Stimulated activated CD8-positive, alpha-beta memory T cell treated with anti-CD3 and anti-CD28 coated beads, Interleukin-7, amount 100 ng/mL, for 4 hours (primary cell): ENCODE data around the gene GPRIN2.
"Not testable (repeated sequence)": the region's sequence is repeated elsewhere in the genome, so short reads cannot be mapped to it uniquely, and the experiment has no call there.

ENCODE experiments used
- DNase-seq, 2 donors: peaks; one replicate each; pipeline ENCODE4 v3.0.0-alpha.2; 2020; ENCODE audit warnings: low read depth in 2 of 2

Gene GPRIN2

DNA sequence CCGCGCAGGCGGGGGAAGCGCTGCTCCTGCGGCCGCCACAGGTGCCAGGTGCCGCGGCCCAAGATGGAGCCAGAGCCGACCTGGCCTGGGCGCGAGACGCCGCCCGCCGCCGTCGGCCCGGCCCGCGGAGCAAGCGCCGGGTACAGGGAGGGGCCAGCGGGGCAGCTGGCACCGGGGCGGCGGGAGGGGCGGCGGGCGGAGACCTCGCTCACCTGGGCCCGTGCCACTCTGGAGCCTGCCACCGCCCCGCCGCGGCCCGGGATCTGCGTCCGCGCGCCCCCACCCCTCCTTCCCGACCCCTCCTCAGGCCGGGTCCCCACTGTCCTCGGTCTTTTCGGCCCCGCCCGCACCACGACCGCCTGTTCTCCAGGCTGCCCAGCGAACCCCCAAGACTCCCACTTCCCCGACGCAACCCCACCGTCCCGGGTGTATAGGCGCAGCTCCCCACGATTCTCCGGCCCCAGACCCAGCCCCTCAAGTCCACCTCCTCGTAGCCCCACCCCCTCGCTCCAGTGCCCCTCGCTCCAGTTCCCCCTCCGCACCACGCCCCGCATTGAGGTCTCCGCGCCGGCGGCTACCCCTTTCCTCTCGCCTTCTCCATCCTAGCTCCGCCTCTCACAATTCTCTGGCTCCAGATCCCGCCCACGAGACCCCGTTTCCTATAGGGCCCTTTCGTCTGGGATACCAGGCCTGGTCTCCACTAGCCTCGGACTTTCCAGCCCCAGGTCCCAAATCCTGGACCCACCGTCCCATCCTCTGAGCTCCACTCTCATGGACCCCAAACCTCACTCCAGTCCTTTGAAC lies at the start of gene GPRIN2:
GPRIN2 (minus strand) TSS at position 144 of the 804 bp plus-strand sequence. CDS start 5,922 bp downstream, outside the sequence.
- DNase-seq: no peak

DNA sequence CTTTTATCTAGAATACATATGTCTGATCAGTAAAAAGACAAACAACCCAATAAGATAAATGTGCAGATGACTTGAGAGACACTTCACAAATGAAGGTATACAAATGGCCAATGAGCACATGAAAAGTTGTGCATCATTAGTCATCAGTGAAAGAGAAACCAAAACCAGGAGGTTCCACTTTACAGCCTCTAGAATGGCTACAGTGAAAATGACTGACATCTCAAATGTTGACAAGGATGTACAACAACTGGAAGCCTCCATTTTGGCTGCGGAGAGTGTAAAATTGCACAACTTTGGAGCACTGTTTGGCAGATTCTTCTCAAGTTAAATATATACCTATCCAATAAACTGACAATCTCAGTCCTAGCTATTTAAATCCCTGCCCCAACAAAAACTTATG lies 44.1 kb upstream of the GPRIN2 start:
- DNase-seq: not testable (repeated sequence)

DNA sequence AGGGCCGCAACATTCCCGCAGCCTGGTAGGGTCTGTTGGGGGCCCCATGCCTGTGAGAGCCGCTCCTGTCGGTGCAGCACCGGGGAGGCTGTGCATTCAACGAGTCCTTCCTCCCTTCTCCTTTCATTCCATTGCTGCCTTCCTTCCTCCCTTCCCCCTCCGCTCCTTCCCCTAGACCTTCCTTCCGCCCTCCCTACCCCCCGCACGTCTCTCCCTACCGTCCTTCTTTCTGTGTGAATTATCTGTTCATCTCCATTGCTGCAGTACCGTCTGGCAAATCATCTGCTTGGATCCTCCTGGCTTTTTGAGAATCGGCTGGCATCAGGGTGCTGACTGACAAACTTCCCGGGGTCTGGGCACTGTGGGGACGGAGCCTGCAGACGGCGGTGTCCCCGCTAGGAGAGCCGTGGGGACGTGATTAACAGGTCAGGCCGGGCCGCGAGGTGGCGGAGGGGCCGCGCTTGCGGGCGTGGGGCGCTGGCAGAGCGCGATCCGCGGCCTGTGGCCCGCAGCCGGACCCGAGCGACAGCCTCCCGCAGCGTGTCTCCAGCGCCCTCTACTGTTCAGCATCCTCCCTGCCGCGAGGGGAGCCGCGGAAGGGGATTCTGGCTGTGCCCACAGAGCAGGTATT lies 41.3 kb upstream of the GPRIN2 start:
- DNase-seq: peak in 1 of 2 donors; percentile 1

DNA sequence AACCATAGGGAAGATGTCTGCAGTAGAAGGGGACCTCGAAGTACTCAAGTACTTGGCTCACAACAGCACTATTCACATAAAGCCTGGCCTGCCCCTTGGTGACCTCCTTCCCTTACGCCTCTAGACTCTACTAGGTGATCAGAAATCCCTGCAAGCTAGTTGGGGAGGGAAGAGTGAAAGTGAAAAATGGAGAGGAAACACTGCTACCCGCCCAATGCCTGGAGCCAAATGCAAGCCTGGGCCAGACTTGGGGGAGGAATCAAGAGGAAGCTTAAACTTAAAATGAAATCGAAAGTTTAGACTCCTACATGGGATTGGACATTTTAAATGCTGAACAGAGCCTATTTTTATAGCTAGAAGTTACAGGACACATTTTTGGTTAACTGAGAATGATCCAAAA lies 40.1 kb upstream of the GPRIN2 start:
- not testable (repeated sequence) for DNase-seq

DNA sequence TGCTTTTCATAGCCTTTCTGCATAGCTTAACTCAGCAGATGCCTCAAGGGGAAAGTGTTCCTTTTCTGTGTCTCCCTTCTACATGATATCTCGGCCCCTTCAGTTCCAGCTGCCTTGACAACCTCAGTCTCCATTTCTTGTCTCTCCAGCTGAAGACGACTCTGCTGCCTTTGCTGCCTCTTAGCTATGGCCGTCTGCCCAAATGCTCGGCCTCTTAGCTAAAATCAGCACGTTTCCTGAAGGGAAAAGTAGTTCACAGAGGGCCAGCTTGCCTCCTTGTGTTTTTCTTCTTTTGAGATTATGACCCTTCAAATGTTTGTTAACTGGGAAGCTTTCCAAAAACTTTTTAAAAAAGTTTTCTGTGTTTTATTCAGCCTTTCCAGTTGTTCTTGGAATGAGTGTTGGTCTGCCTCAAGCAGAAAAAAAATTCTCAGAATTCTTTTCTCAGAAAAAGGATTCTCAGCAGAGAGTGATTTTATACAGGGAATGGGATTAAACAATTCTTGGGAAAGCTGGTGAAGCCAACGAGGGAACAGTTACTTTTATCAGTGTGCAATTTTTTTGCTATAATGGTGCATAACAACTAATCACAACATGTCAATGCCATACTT lies 38.1 kb upstream of the GPRIN2 start:
- not testable (repeated sequence) for DNase-seq

DNA sequence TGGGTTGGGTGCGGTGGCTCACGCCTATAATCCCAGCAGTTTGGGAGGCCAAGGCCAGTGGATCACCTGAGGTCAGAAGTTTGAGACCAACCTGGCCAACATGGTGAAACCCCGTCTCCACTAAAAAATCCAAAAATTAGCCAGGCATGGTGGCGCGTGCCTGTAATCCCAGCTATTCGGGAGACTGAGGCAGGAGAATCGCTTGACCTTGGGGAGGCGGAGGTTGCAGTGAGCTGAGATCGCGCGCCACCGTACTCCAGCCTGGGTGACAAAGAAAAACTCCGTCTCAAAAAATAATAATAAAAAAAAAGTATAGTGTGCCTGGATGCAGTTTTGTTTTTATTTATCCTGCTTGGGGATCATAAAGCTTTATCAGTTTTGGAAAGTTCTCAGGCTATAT lies 36.8 kb upstream of the GPRIN2 start:
- not testable (repeated sequence) for DNase-seq

DNA sequence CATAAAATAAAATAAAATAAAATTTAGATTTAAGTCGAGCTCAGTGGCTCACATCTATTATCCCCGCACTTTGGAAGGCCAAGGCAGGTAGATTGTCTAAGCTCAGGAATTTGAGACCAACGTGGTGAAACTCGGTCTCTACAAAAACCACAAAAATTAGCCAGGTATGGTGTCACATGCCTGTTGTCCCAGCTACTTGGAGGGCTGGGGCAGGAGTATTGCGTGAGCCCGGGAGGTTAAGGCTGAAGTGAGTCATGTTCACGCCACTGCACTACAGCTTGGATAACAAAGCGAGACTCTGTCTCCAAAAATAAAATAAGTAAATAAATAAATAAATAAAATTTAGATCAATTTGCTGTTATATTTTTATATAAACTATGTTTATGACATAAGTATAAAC lies 34.6 kb upstream of the GPRIN2 start:
- not testable (repeated sequence) for DNase-seq

DNA sequence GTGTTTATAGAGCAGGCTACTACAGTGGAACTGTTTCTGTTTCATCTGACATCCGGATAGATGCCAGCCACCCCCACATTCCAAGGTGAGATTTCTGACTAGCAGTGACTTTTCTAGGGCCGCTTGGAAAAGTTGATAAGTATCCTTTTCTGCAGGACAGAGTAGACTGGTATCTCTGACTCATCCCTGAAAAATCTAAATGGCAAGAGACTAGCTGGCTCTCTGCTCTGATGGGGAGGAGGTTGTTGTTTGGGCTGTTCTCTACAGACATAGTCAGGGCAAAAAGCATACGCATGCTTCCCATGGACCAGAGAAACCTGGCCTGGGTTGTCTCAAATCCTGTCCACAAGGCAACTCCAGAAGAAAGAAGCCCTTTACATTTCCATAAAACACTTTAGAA lies 33.1 kb upstream of the GPRIN2 start:
- DNase-seq: not testable (repeated sequence)

DNA sequence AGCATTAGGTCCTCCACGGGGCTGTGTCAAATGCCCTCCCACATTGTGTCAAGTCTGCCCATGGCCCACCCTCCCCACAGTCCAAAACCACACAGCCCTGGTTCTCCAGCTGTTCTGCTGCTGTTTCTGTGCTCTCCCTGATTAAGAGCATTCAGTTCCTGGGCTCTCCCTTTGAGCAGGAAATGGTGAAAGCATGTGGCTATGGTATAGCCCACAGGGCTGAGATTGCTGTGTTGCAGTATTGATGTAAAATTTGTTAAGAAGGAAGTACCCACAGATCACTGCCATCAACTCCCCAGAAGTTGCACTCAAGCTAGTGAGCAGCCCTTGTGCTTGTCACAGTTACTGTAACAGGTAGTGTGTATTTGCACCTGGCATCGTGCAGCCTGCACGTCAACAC lies 31.8 kb upstream of the GPRIN2 start:
- not testable (repeated sequence) for DNase-seq

DNA sequence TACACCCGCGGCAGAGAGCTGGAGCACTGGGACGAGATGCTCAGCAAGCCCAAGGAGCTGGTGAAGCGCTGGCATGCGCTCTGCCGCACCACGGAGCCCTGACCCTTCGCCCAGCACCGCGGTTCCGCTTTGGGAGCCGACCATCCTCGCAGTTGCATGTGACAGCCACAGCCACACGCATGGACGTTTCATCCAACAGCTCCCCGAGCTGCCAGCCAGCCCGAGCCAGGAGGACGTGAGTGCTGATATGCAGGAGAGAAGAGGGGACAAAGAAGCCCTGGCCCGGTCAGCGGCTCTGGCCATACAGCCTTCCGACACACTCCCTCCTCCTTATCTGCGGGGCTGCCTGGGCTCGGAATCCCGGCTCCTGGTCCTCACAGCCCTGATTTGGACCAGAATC lies 31.1 kb upstream of the GPRIN2 start:
- not testable (repeated sequence) for DNase-seq

DNA sequence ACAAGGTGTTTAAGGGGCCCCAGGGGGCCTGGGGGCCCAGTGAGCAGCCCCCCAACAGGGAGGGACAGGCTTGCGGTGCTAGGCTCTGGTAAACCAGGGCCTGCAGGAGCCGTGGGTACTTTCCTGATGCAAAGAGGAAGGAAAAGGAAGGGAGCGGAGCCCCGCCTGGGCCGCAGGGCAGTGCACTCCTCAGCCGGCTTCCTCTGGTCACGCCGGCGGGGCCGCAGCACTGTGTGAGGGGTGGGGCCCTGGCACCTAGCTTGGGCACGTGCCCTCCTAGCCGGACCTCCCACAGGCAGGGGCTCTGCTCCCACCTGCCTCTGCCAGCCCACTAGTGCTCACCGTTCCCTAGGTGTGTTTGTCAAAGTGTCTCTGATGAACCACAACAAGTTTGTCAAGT lies 28.8 kb upstream of the GPRIN2 start:
- DNase-seq: not testable (repeated sequence)

DNA sequence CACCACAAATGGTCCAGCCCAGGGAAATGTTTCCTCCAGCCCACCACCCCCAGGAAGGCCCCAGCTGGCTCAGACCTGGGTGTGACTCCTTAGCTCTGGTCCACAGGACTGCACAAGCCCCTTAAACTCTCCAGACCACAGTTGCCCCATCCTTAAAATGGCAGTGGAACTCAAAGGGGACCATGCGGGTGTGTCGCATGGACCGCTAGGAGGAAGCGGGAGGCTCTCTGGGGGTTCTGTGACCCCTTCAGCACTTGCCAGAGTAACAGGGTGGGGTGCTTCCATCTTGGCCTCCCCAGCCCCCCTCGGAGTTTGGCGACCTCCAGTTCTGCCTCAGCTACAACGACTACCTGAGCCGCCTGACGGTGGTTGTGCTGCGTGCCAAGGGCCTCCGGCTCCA lies 27.7 kb upstream of the GPRIN2 start:
- not testable (repeated sequence) for DNase-seq

DNA sequence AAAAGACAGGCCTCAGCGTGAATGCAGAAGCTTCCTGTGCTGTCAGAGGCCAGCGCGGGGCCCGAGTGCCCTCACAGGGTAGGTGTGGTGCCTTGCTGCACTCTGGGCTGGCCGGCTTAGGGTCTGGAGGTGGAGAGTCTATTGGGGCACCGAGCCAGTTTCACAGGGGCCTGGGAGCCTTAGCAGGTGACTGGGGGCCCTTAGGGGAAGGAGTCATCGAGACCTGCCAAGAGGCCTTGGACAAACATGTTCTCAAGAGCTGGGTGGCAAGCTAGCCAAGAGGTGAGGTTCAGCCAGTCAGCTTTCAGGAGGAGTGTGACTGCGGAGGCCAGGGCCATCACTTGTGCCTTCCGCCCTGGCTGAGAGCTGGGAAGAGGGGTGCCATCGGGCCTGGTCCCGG lies 26.1 kb upstream of the GPRIN2 start:
- DNase-seq: not testable (repeated sequence)

DNA sequence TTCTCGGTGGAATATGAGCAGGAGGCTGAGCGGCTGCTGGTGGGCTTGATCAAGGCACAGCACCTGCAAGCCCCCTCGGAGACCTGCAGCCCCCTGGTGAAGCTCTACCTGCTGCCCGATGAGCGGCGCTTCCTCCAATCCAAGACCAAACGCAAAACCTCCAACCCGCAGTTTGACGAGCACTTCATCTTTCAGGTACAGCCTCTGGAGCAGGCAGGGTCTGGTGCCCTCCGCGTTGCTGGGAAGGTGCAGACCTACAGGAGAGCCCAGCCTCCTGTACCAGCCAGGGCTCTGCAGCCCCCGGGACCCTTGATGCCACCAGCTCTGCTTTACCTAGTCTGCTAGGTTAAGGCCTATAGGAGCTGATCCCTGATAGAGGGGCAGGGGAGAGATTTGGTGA lies 25.5 kb upstream of the GPRIN2 start:
- DNase-seq: not testable (repeated sequence)

DNA sequence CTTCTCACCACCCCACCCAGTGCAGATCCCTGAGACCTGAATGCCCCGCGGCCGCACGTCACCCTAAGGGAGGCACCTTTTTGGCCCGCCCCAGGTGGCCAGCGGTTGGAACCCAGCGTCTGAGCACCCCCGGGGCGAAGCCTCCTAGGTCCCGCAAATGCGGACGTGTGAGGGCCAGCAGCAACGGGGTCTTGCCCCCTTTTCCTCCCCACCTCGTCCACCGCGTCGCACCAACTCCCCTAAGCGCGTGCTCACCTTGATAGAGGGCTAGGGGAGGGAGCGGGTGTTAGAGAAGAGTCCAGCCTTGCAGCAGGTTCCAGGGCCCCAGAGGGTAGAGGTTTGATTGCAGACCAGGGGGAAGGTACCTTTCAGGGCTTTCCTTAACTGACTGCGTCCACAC lies 22.9 kb upstream of the GPRIN2 start:
- not testable (repeated sequence) for DNase-seq

DNA sequence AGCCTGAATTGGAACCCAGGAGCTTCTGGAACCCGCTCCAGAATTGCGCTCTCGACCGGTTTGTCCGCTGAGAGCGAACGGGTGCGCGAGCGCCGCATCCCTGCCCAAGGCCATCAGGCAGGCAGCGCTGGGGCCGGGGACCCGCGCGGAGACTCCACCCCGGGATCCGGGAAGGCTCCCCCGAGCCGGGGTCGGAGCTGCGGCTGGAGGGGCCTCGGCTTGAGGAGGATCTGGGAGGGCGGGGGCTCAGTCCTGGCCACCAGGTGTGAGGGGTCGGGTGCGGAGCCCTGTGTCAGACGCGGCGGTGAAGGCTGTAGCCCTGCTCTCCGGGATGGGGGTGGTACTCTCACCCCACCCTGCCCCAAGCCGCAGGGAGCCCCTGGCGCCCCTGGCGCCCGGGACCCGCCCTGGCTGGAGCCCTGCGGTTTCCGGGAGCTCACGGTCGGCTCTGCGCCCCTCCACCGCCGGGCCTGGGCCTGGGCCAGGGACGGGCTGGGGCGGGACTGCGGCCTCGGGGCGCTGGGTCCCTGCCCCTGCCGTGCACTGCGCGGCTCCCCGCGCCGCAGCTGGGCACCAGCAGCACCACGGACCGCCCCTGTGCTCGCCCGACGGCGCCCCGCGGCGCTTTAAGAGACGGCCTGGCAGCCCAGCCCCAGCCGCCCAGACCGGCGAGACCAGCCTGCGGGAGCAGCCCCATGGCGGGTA lies 22.2 kb upstream of the GPRIN2 start, which contains the start of gene SYT15:
SYT15 (plus strand) TSS at position 655 of the 705 bp plus-strand sequence; CDS start at position 696, 41 bp downstream.
- not testable (repeated sequence) for DNase-seq

DNA sequence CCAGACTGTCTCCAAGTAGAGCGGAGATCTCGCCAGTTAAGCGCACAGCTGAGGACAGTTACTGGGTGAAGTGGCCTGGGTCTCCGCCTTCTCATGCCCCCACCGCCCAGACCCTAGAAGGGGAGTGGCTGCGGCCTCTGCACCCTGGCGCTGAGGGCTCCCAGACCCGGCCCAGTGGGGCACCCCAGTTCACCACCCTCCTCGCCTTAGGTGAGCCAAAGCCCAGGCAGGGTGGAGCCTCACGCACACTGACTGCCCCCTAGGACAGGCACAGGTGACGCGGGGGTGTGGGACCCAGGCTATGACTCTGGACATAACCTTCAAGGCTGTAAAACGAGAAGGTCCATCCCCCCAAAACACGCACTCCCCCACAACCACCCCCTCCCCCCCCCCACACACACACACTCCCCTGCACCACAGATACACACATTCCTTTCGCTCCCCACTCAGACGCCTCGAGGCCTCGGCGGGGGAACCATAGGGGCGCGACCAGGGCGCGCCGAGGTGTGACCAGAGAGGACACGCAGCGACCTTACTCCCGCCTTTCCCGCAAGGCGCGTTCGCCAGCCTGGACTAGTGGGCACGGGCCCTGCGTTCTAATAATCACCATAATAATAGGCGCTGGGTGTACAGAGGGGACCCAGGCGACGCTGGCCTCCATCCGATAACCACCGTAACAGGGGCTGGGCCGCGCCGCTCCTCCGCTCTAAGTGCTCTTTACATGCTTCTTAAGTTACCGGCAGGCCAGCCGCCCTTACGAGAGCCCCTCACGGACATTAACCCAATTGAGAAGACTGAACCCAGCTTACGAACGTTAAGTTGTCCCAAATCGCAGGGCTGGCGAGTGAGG lies 21.4 kb upstream of the GPRIN2 start:
- DNase-seq: not testable (repeated sequence)

DNA sequence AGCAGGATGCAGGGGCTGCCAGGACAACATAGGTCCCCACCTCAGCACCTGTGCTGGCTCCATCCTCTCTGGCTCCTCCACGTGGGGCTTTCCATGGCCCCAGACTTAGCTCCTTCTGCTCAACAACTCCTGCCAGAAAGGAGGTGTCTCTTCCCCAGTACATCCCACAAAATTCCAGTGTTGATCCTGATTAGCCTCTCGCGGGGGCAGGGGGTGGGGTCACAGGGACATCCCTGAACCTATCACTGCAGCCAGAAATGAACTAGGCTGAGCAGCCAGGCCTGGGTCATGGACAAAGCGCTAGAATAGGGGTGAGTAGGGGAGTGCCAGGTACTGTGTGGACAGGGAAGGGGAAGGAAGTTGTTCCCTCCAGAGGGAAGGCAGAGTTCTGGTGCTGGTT lies 17.4 kb upstream of the GPRIN2 start:
- not testable (repeated sequence) for DNase-seq

DNA sequence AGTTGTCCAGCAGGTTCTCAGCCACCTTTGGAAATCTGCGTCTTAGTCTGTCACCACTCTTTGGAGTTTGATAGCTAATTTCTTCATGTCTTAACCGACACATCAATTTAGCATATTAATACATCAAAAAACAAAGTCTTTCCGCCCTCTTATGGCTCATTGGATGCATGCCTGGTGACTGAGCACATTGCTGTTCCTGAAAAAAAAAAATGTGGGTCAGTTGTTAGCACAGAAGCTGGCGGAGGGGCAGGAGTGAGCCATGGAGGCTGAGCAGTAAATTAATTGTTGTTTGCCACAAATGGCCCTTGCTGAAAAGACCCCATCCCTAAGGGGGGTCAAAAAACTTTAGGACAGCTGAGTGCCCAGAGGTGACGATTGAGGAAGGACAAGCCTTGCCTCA lies 16.9 kb upstream of the GPRIN2 start:
- DNase-seq: not testable (repeated sequence)

DNA sequence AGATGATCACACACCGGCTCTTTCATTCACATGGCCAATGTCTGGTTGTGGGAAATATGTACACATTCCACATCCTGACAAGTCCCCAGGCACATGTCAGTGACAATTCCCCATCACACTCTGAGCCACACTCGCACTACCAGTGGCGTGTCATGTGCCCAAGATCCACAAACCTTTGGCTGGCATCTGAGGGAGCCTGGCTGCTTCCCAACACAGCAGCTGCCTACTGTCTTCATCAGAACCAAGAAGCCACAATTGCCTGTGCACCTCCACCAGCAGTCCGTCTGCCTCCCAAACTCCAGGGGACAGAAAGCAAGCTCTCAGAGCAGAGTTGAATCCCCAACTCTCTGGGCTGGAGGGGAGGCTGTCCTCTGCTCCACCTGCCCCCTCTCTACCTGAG lies 16.3 kb upstream of the GPRIN2 start:
- not testable (repeated sequence) for DNase-seq

DNA sequence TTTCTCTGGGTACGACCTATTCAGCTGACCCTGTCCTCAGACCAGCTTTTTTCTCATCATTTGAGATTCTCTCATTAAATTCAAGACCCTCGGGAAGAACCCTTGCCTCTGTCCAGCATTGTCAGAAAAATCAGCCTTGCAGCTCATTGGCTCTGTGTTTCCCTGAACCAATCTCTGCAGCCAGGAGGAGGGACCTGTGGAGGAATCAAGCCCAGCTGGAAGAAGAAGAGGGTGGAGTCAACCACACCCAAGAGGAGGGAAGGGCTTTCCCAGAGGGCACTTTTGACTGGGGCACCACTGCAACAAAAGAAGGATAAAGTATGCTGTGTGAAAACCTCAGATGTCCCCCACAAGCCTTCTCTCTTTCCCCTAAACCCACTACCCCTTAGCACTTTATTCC lies 14.2 kb upstream of the GPRIN2 start:
- DNase-seq: not testable (repeated sequence)
